IMR-90 (cell line): ENCODE measurements around the gene CALN1. TPM values are rescaled to one million over a fixed set of nuclear protein-coding genes. Genes with fewer than 3 reads are reported as not detected.
"Not testable (repeated sequence)": the region's sequence is repeated elsewhere in the genome, so short reads cannot be mapped to it uniquely, and the experiment has no call there.

Experiments
- ATAC-seq: fragments of 200-7000 bp; cut with Tn5 transposase; 2 replicates; pipeline ENCODE4 v1.9.1; 2020; ENCODE audit warnings: low read depth, mild to moderate bottlenecking, moderate library complexity
- BruUV-seq: library from RNA; stranded (reverse); fragments of 400-500 nt; replicated peaks from 2 replicates; lab custom pipeline; 2021; lab: Mats Ljungman, UMichigan
- CTCF ChIA-PET: fragments of 300-600 bp; formaldehyde crosslinking; extraction: SDS; loops from one replicate; lab custom pipeline; 2021; ENCODE audit warnings: antibody characterized with exemption; lab: Yijun Ruan, JAX
- POLR2A ChIA-PET: fragments of 300-600 bp; sonication (Branson Sonifier 250); formaldehyde crosslinking; loops from one replicate; lab custom pipeline; 2022; ENCODE audit warnings: antibody characterized with exemption; ENCODE audit not compliant: unreplicated experiment; lab: Charles Lee
- DNase-seq: peaks from one replicate; pipeline ENCODE4 v3.0.0; 2013
- H2AFZ ChIP-seq: replicated peaks from 2 replicates; pipeline ENCODE3; 2013; ENCODE audit warnings: low read length, mild to moderate bottlenecking; ENCODE audit not compliant: poor library complexity
- H2AK5ac ChIP-seq: 2 replicates; pipeline ENCODE4 v1.6.1; 2013; ENCODE audit warnings: low read depth, low read length, inconsistent platforms
- H2AK9ac ChIP-seq: replicated peaks from 2 replicates; pipeline ENCODE3; 2013; ENCODE audit warnings: mild to moderate bottlenecking, low read depth, low read length, moderate library complexity; ENCODE audit not compliant: poor library complexity
- H2BK120ac ChIP-seq: 2 replicates; pipeline ENCODE4 v1.6.1; 2013; ENCODE audit warnings: low read depth, low read length, inconsistent platforms
- H2BK15ac ChIP-seq: 3 replicates; pipeline ENCODE4 v1.6.1; 2013; ENCODE audit warnings: low read depth, low read length, inconsistent platforms
- H2BK20ac ChIP-seq: 2 replicates; pipeline ENCODE4 v1.6.1; 2013; ENCODE audit warnings: low read depth, mild to moderate bottlenecking, inconsistent platforms, low read length, moderate library complexity
- H2BK5ac ChIP-seq: 2 replicates; pipeline ENCODE4 v1.6.1; 2013; ENCODE audit warnings: mild to moderate bottlenecking, low read depth, low read length, inconsistent platforms; ENCODE audit not compliant: poor library complexity, severe bottlenecking
- H3K14ac ChIP-seq: replicated peaks from 2 replicates; pipeline ENCODE4 v1.6.1; 2013; ENCODE audit warnings: low read depth, low read length, inconsistent platforms
- H3K18ac ChIP-seq: 2 replicates; pipeline ENCODE4 v1.6.1; 2013; ENCODE audit warnings: low read depth, low read length, control low read depth
- H3K23ac ChIP-seq: 2 replicates; pipeline ENCODE4 v1.6.1; 2013; ENCODE audit warnings: low read depth, low read length, inconsistent platforms
- H3K27ac ChIP-seq: 2 replicates; pipeline ENCODE4 v1.5.1; 2013; ENCODE audit warnings: mild to moderate bottlenecking, control low read depth, low read length; ENCODE audit not compliant: insufficient read depth
- H3K27me3 ChIP-seq: 2 replicates; pipeline ENCODE4 v1.6.1; 2013; ENCODE audit warnings: low read length; ENCODE audit not compliant: control insufficient read depth, insufficient read depth
- H3K36me3 ChIP-seq: 2 replicates; pipeline ENCODE4 v1.6.1; 2013; ENCODE audit warnings: low read length, mixed read lengths; ENCODE audit not compliant: control insufficient read depth, insufficient read depth
- H3K4ac ChIP-seq: 2 replicates; pipeline ENCODE4 v1.6.1; 2013; ENCODE audit warnings: low read depth, low read length, inconsistent platforms
- H3K4me1 ChIP-seq: 2 replicates; pipeline ENCODE4 v1.6.1; 2013; ENCODE audit warnings: low read length, mixed read lengths; ENCODE audit not compliant: control insufficient read depth, insufficient read depth
- H3K4me2 ChIP-seq: 2 replicates; pipeline ENCODE4 v1.6.1; 2013; ENCODE audit warnings: low read depth, mild to moderate bottlenecking, control low read depth, low read length, moderate library complexity
- H3K4me3 ChIP-seq: 2 replicates; pipeline ENCODE4 v1.5.1; 2013; ENCODE audit warnings: low read depth, mild to moderate bottlenecking, control low read depth, low read length, moderate library complexity; ENCODE audit not compliant: insufficient read depth
- H3K56ac ChIP-seq: 2 replicates; pipeline ENCODE4 v1.6.1; 2013; ENCODE audit warnings: low read length, inconsistent platforms; ENCODE audit not compliant: insufficient read depth; ENCODE audit errors: extremely low read depth
- H3K79me1 ChIP-seq, 2 experiments: 2 replicates each; pipeline ENCODE4 v1.6.1; 2013; ENCODE audit warnings: low read length in 2 of 2, inconsistent platforms in 1 of 2, low read depth in 1 of 2
- H3K9ac ChIP-seq: 2 replicates; pipeline ENCODE4 v1.6.1; 2013; ENCODE audit warnings: low read depth, low read length, control low read depth
- H3K9me1 ChIP-seq: 2 replicates; pipeline ENCODE4 v1.6.1; 2013; ENCODE audit warnings: low read length, inconsistent platforms; ENCODE audit not compliant: insufficient read depth
- H3K9me3 ChIP-seq: 2 replicates; pipeline ENCODE4 v1.6.1; 2013; ENCODE audit warnings: low read length; ENCODE audit not compliant: control insufficient read depth, insufficient read depth
- H4K20me1 ChIP-seq: 2 replicates; pipeline ENCODE4 v1.6.1; 2013; ENCODE audit warnings: low read length, inconsistent platforms; ENCODE audit not compliant: insufficient read depth
- H4K5ac ChIP-seq: 2 replicates; pipeline ENCODE4 v1.6.1; 2013; ENCODE audit warnings: mild to moderate bottlenecking, low read depth, low read length, control low read depth
- H4K8ac ChIP-seq, 2 experiments: 2 replicates each; pipeline ENCODE4 v1.6.1; 2013; ENCODE audit warnings: low read depth in 2 of 2, low read length in 2 of 2, control low read depth in 1 of 2, inconsistent platforms in 1 of 2
- H4K91ac ChIP-seq: 2 replicates; pipeline ENCODE4 v1.6.1; 2013; ENCODE audit warnings: low read depth, low read length, inconsistent platforms; ENCODE audit not compliant: insufficient read depth
- FOS ChIP-seq: fragments of 150-350 bp; IDR thresholded peaks from 2 replicates; pipeline ENCODE4 v1.6.1; 2016; ENCODE audit warnings: low read depth, low read length
- MAZ ChIP-seq: IDR thresholded peaks from 2 replicates; pipeline ENCODE4 v1.6.1; 2012; ENCODE audit warnings: low read depth, mild to moderate bottlenecking, low read length, improper control_type of control experiment, moderate library complexity, borderline replicate concordance
- MXI1 ChIP-seq: IDR thresholded peaks from 2 replicates; pipeline ENCODE4 v1.6.1; 2012; ENCODE audit warnings: low read depth, mild to moderate bottlenecking, low read length, moderate library complexity, borderline replicate concordance
- RFX5 ChIP-seq: IDR thresholded peaks from 2 replicates; pipeline ENCODE4 v1.8.0; 2012; ENCODE audit warnings: low read depth, mild to moderate bottlenecking, low read length, moderate library complexity
- SMC3 ChIP-seq: fragments of 150-350 bp; IDR thresholded peaks from 2 replicates; pipeline ENCODE4 v1.6.1; 2016; ENCODE audit warnings: low read depth, mild to moderate bottlenecking, antibody characterized with exemption, low read length, moderate library complexity
- WGBS, 2 experiments: methylation state at CpG; one replicate each; pipeline versions ENCODE4 v1.1.5 to v1.1.7; 2013; ENCODE audit warnings: missing lambda C conversion rate in 2 of 2; ENCODE audit not compliant: insufficient read length in 1 of 2; ENCODE audit errors: extremely low coverage in 2 of 2; 5-methylcytosine and 5-hydroxymethylcytosine counted together
- dilution Hi-C: fragments of 300-500 bp; cut with HindIII; formaldehyde crosslinking; loops from one replicate; pipeline ENCODE4 v1.14.3; 2018; ENCODE audit warnings: low sequenced_read_pairs; ENCODE audit not compliant: unreplicated experiment
- in situ Hi-C: fragments of 300-500 bp; cut with MboI; formaldehyde crosslinking; loops from 3 replicates; pipeline ENCODE4 v1.14.3; 2019; ENCODE audit warnings: low sequenced_read_pairs, inconsistent platforms, mixed read lengths
- intact Hi-C: fragments of 100-400 bp; cut with micrococcal nuclease; formaldehyde crosslinking; loops from 2 replicates; pipeline ENCODE4 v1.10.0; 2022
- polyA plus RNA-seq, 3 experiments: library from polyadenylated mRNA; depleted of rRNA; stranded (reverse); fragments of >200 nt; gene quantifications; 2 replicates each; pipeline ENCODE4 v1.2.3, GENCODE V29; 2012; ENCODE audit warnings: low replicate concordance in 1 of 3
- total RNA-seq: library from RNA; depleted of rRNA; stranded (reverse); fragments of >200 nt; gene quantifications from 2 replicates; pipeline ENCODE4 v1.2.3, GENCODE V29; 2012
- TF ChIP-seq, protein P1 (sequence below): conservative IDR thresholded peaks from 2 replicates; pipeline ENCODE4 v1.5.1; 2012; ENCODE audit warnings: mild to moderate bottlenecking, low read depth, low read length, improper control_type of control experiment

The CALN1 gene
- total and polyA plus RNA-seq, 2 of the 4 experiments (the other 2 are of a cell fraction) = not detected

DNA sequence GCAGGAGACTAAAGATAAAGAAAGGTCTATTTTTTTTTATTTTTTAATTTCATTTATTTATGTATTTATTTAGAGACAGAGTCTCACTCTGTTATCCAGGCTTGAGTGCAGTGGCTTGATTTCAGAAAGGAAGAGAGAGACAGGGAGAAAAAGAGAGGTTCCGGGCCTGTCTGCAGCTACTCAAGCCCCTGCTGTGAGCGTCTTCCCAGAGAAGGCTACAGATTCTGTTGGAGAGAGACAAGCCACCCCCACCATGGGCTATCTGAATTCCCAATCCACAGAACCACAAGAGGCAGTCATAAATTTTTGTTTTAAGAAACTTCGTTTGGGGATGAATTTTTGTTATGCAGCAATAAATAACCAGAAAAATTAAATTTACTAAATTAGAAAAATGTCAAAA is 68.1 kb downstream of the CALN1 start:
- Histone ChIP-seq H2BK15ac (no peak overlapping the region), H3K14ac (no peak overlapping the region), H3K4me1 (no peaks in the 10 kb centered on the region), H2AFZ (no peak overlapping the region), H3K9me1 (no peaks in the 10 kb centered on the region), H4K20me1 (no peaks in the 10 kb centered on the region), H3K79me1 (no peaks in the 10 kb centered on the region), H3K27ac (no peak overlapping the region), H2BK5ac (no peak overlapping the region), H2BK20ac (no peak overlapping the region), H4K8ac (no peak overlapping the region), H3K4me3 (no peak overlapping the region), H3K56ac (no peak overlapping the region), H3K4ac (no peak overlapping the region), H4K91ac (no peak overlapping the region), H3K27me3 (no peaks in the 10 kb centered on the region), H3K9ac (no peak overlapping the region), H2BK120ac (no peak overlapping the region), H3K9me3 (0 out of 2 replicates have a peak, but pooled peaks cover 4% of the 10 kb centered on the region), H2AK5ac (no peak overlapping the region), H3K36me3 (no peaks in the 10 kb centered on the region), H3K18ac (no peak overlapping the region), H3K4me2 (no peak overlapping the region), H4K5ac (no peak overlapping the region), H2AK9ac (no peak overlapping the region), H3K23ac (no peak overlapping the region)
- in situ Hi-C loops = no loop called here
- BruUV-seq = no TSS peak
- intact Hi-C loops = no loop called here
- no peak for ATAC-seq
- POLR2A ChIA-PET = no interaction called here
- WGBS, 2 experiments = no CpG with 5 or more reads among the region's 3 CpGs
- CTCF ChIA-PET = no interaction called here
- dilution Hi-C loops = no loop called here
- TF ChIP-seq MAZ (no peak), SMC3 (no peak), MXI1 (no peak), RFX5 (no peak), FOS (no peak)
- TF ChIP-seq, protein P1, sequence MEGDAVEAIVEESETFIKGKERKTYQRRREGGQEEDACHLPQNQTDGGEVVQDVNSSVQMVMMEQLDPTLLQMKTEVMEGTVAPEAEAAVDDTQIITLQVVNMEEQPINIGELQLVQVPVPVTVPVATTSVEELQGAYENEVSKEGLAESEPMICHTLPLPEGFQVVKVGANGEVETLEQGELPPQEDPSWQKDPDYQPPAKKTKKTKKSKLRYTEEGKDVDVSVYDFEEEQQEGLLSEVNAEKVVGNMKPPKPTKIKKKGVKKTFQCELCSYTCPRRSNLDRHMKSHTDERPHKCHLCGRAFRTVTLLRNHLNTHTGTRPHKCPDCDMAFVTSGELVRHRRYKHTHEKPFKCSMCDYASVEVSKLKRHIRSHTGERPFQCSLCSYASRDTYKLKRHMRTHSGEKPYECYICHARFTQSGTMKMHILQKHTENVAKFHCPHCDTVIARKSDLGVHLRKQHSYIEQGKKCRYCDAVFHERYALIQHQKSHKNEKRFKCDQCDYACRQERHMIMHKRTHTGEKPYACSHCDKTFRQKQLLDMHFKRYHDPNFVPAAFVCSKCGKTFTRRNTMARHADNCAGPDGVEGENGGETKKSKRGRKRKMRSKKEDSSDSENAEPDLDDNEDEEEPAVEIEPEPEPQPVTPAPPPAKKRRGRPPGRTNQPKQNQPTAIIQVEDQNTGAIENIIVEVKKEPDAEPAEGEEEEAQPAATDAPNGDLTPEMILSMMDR = no peak
- no peak for DNase-seq

DNA sequence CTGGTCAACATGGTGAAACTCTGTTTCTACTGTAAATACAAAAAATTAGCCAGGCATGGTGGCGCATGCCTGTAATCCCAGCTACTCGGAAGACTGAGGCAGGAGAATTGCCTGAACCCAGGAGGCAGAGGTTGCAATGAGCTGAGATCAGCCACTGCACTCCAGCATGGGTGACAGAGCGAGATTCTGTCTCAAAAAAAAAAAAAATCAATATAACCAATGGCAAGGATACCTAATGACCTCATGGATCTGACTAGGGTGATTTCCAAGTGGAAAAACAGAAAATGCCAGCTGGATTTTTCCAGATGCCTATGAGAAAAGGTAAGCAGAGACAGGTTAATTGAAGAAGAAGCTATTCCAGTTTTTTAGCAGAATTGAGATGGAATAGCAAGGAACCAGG is 68.8 kb downstream of the CALN1 start:
- H2AK9ac ChIP-seq, H4K5ac ChIP-seq, H3K4me1 ChIP-seq, H3K27me3 ChIP-seq, dilution Hi-C loops, H4K8ac ChIP-seq, BruUV-seq, H2AK5ac ChIP-seq, ATAC-seq, in situ Hi-C loops, H3K18ac ChIP-seq, H3K4ac ChIP-seq, DNase-seq, H3K36me3 ChIP-seq, H3K23ac ChIP-seq, H2BK15ac ChIP-seq, H2AFZ ChIP-seq, H3K79me1 ChIP-seq, H3K4me2 ChIP-seq, H3K9ac ChIP-seq, POLR2A ChIA-PET, H3K14ac ChIP-seq, H3K56ac ChIP-seq, CTCF ChIA-PET, H3K4me3 ChIP-seq, H3K9me3 ChIP-seq, H2BK20ac ChIP-seq, H4K20me1 ChIP-seq, H2BK120ac ChIP-seq, H3K9me1 ChIP-seq, H2BK5ac ChIP-seq, H4K91ac ChIP-seq, intact Hi-C loops, H3K27ac ChIP-seq: not testable (repeated sequence)
- WGBS, 2 experiments = no CpG with 5 or more reads among the region's 3 CpGs
